ENCODE results near the gene MARVELD1.
A peak's percentile ranks its signal among the peaks of the same experiment; 100 is the strongest.

The MARVELD1 gene

DNA sequence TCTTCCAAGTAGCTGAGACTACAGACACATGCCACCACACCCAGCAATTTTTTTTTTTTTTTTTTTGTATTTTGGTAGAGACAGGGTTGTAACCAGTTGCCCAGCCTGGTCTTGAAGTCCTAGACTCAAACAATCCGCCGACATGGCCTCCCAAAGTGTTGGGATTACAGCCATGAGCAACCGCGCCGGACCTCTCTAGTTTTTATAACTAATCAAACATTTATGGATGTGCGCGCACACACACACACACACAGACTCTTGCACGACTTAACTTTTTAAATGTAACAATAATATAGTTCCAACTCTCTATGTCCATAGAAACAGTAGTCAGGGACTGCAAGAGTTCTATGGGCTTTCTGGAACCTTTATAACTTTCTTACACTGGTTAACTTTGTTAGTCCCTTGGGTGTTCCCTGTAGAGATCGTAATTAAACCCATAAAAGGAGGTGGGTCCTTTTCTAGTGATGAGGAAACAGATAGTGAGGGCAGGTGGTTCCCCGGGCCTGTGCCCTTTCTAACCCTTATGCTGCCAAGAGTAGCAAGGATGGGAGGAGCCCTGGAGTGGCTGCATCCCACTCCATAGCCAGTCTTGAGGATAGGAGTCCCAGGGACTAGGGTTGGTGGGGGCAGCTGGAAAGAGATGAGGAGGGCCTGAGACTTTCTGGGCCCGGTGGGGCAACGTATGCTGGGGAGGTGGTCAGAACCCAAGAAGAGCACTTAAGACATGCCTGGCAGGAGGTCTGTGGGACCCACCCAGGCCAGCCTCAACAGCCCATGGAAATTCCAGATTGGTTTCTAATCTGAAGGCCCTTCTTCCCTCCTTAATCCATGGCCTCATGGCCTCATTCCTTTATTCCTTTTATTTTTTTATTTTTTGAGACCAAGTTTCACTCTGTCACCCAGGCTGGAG is 8.6 kb downstream of the MARVELD1 start:
- no peak for DNase-seq (ENCODE audit: low spot score)

DNA sequence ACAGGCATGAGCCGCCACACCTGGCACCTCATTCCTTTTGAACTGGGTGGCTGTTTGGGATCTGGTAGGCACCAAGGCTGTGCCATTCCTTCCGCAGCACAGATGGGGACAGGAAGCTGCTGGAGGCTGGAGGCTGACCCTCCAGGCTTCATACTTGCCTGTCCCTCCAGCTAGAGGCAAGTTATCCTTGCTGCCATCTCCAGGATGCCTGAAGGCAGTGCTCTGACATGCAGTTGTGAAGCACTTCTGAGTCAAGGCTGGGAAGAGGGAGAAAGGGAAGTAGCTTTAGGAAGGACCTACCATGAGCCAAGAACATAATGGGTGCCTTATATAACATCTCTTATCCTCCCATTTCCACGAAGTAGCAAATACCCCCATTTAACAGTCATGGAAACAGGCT is 9.5 kb downstream of the MARVELD1 start:
- DNase-seq (ENCODE audit: low spot score): no peak

GRCh38 chr10:97724341-97724941 is 10.9 kb downstream of the MARVELD1 start:
- DNase-seq (ENCODE audit: low spot score): no peak

DNA sequence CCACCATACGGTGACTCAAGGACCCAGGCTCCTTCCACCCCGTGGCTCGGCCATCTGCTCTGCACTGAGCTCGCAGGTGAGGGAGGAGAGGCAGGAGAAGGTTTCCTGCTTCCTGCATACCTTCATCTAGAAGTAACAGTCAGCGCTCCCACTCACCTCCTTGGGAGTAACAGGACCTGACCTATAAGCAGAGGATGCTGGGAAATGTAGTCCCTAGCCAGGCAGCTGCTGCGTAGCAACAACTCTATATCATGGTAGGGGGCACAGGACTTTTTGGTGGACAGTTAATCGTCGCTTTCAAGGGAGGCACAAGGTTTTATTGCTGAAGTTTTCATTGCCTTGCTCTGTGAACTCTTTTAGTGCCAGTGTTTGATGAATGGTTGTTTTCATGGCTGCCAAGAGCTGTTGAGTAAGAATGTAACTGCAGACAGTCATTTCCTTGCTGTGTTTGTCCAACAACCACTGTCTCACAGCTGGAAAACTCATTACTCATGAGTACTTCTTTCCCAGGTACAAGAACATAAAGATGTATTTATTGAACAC is 13.2 kb downstream of the MARVELD1 start:
- peak; percentile 58 for DNase-seq (ENCODE audit: low spot score)

DNA sequence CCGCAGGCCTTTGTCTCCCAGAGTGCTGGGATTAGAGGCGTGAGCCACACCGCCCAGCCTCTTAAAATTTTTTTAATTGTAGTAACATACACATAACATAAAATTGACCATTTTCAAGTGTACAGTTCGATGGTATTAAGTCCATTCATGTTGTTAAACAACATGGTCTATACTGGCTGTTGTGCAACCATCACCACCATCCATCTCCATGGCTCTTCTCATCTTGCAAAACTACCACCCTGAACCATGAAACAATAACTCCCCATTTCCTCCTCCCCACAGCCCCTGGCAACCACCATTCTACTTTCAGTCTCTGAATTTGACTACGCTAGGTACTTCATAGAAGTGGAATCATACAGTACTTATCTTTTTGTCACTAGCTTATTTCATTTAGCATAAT is 15.5 kb downstream of the MARVELD1 start:
- DNase-seq (ENCODE audit: low spot score): no peak

DNA sequence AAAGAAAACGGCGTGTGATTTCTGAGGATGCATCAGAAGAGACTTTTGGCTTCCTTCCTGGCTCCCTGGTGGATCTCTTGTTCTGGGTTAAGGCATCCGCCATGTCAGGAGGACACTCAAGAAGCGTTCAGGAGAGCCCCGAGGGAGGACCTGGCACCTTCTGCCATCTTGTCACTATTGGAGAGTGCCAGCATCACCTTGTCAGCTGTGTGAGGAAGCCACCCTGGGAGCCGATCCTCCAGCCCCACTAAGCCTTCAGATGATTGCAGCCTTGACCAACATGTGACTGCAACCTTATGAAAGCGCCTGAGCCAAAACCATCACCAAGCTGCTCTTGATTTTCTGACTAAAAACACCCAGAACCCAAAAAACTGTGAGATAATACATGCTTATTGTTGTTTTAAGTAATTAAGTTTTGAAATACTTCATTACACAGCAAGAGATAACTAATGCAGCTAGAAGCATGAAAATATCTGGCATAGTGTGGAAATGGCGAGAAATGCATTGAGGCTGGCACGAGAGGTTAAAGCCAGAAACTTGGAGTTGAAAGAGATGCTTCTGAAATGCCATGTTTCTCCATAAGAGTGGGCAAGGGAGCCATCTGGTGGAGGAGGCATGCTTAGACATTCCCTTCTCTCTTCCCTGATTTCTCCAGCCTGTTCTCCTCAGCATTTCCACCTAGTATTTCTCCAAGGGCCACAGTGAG is 18.0 kb downstream of the MARVELD1 start:
- DNase-seq (ENCODE audit: low spot score): peak; percentile 52

DNA sequence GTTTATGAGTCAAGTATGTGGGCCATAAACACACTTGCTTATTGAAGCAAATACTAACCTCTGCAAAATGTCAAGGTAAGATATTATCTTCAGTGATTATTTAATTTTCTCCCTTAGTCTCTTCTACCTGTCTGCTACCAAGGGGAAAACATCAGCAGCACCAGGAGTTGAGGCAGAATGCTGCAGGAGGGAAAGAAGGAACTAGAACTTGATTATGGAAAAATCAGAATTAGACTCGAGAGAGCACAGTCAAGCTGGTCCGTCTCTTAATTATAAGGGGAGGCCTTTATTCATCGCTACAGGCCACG is 18.5 kb downstream of the MARVELD1 start:
- DNase-seq (ENCODE audit: low spot score): no peak

DNA sequence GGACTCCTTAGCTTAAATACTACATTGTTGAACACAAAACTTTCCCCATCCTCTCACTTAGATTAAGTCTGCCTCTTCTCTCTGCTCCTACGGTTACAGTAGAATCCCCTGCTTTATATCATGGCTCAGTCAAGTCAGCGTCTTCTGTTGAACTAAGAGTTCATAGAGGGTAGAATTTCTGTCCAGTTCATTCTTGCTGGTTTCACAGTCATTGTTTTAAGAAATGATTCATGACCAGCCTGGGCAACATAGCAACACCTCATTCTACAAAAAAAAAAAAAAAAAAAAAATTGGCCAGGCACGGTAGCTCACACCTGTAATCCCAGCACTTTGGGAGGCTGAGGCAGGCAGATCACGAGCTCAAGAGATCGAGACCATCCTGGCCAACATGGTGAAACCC is 19.7 kb downstream of the MARVELD1 start:
- DNase-seq (ENCODE audit: low spot score): no peak

- no peak for DNase-seq (ENCODE audit: low spot score)
These were observed 20.5 kb downstream of the MARVELD1 start for GRCh38 chr10:97734021-97734420.

DNA sequence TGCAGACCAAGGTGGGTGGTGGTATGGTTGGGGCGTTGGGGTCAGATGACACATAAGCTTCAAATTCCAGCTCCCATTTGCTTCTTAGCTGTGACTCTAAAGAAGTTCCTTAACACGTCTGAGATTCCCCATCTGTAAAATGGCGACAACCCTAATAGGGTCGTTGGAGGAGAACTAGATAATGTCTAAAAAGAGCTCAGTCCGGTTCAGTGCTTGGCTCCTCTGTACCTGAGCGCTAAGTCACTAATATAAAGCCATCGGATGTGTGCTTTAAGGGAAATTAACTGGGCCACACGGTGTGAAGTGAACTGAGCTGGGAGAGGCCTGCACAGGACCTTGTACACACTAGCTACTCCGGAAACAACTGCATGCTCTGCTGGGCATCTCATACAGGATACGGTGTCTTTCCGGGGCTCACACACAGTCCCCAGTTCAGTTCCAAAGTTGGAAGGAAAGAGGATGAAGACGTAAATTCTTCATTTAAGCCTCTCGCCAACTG is 22.9 kb downstream of the MARVELD1 start:
- DNase-seq (ENCODE audit: low spot score): no peak

DNA sequence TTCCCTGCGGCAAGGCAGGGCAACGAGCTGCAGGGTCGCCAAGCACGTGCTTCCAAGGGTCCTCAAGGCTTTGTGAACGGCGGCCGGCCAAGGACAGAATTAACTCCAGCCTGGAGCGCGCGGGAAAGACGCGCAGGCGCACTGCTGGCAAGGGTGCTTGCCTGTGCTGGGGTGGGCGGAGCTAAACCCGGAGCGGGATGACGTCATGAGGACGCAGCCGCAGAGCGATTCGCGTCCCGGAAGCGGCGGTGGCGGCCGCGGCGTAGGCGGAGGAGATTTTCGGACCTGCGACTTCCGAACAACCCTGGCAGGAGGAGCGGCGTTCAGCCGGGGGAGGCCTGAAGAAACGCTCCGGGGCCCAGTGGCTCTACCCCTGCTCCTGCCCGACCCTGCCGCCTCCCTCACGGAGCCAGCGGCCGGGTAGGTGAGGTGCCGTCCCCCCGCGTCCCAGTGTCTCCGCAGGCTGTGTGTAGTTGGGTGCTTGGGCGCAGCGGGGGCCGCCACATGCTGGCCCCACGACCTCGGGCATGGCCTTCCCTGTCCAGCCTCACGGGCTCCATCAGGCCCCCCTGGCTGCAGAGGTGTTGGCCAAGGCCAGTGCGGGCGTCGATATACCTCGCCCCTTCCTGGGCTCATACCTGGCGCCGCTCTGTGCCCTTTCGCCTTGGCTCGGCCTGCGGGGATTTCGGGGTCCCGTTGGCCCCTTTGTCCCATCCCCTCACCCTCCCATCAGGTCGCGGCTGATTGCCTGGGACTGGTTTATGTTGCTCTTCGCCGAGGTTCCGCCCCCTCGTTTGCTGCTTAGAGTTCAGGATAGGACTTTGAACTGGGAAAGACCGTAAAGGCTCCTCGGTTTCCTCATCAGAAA is 23.6 kb downstream of the MARVELD1 start, which contains the start of gene ZFYVE27:
Gene ZFYVE27 (plus strand): TSS at position 227 of the 868 bp plus-strand sequence. CDS start 1,350 bp downstream, outside the sequence.
- peak; percentile 97 for DNase-seq (ENCODE audit: low spot score)

DNA sequence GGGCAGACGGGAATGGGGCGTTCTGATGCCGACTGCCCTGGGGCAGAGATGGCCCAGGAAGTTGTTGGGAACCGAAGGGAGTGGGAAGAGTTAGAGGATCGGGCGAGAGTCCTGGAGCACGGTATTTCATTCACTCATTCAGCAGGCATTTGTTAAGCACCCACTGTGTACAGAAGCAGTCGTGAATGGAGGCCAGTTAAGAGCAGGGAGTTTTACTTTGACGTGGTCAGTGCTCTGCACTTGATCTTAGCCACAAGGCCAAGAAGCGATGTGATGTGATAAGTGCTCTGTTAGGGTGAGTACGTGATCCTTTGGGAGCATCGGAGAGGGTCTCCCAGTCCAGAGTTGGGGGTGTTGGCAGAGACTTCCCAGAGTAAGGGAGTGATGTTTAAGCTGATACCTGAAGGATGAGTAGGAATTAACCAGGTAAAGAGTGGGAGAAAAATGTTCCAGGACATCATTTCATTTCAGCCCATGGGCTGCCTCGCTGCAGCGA is 24.3 kb downstream of the MARVELD1 start:
- no peak for DNase-seq (ENCODE audit: low spot score)

DNA sequence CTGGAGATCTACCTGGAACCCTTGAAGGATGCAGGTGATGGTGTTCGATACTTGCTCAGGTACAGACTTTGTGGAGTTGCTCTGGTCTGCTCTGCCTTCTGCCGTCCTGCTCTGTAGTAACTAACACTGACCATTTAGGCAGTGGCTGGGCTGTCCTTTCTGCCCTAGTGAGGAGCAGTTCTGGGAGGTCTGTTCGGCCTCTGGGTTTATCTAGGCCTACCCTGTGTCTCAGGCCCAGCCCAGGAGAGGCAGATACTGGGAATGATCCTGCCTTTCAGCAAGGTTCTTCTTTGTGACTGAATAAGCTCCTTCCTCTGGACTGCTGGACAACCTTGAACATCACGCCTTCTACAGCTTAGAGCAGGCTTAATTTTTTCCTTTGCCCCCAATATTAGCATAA is 25.1 kb downstream of the MARVELD1 start:
- DNase-seq (ENCODE audit: low spot score): no peak

GRCh38 chr10:97740613-97741012 is 27.1 kb downstream of the MARVELD1 start:
- DNase-seq (ENCODE audit: low spot score): no peak

- DNase-seq (ENCODE audit: low spot score): no peak
These were observed 29.8 kb downstream of the MARVELD1 start for GRCh38 chr10:97743169-97743943.

GRCh38 chr10:97744405-97745035 is 31.0 kb downstream of the MARVELD1 start:
- DNase-seq (ENCODE audit: low spot score): no peak

DNA sequence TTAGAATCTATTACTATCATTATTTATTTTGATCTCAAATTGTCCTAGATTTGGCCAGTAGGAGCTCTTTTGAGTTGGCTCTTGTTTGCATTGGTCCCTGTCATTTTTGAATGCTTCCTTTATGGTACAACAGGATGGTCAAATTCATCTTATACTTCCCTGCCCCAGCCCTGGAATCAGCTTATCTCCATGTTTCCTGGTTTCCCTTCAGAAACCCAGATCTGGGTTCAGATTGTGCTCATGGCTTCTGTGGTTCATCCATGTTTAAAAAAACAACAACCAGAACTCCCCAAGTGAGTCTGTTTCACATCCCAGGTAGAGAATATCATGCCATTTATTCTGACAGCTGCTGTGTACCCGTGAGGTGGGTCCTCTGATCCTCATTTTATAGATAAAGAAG is 34.0 kb downstream of the MARVELD1 start:
- DNase-seq (ENCODE audit: low spot score): no peak

DNA sequence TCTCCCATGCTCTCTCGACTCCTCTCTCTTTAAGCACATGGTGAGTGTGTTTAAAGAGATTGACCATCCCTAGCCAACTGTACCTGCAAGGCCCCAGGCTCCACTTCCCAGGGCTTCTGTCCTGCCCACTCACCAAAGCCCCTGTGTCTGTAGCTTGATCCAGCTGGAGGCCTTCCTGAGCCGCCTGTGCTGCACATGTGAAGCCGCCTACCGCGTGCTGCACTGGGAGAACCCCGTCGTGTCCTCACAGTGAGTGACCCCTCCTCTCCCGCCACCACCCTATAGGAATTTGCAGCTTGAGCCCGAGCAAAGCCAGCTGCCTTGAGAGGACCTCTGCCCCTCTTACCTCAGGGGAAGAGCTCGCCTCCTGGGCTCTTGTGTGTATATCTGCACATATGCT is 34.6 kb downstream of the MARVELD1 start:
- no peak for DNase-seq (ENCODE audit: low spot score)

DNA sequence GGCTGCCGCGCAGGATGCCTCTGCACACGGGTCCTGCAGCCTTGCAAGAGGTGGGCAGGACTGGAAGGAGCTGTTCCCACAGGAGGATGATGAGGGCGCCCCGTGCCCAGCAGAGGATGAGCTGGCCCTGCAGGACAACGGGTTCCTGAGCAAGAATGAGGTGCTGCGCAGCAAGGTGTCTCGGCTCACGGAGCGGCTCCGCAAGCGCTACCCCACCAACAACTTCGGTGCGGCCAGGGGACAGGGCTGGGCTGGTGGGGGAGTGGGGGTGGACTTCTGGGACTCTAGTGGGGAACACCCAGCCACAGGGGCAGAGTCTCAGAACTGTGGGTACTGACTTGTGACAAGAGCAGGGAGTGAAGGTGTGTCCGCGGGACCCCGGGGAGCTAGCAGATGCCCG is 39.4 kb downstream of the MARVELD1 start:
- DNase-seq (ENCODE audit: low spot score): no peak

GRCh38 chr10:97754726-97755125 is 41.2 kb downstream of the MARVELD1 start:
- DNase-seq (ENCODE audit: low spot score): no peak

Measured in activated CD4-positive, alpha-beta T cell treated with anti-CD3 and anti-CD28 coated beads, Interleukin-2, Interleukin-4, amounts not matched to agents 100 ng/mL and 50 ng/mL, durations not matched to agents 16 hours and 8 hours (primary cell).